ENCODE data around the gene CRYGD.
"Not testable (repeated sequence)": the region's sequence is repeated elsewhere in the genome, so short reads cannot be mapped to it uniquely, and the experiment has no call there.

Gene CRYGD

DNA sequence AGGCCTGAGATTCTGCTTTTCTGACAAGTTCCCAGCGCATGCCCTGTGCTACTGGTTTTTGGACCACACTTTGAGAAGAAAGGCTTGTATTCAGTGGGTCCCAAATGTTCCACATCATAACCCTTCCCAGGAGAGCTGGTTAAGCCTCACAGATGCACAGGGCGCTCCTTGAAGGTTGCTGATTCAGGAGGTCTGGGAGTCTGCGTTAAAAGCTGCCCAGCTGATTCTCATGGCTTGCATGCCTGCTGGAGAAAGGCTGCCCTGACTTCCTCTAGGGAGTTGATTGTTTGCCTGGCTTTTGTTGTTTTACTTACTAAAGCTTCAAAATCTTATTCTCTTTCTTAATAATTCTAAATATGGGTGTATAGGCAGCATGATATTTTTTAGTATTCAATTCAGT lies 20.7 kb downstream of the CRYGD start:
- no peak for DNase-seq (ENCODE audit: insufficient read length, low spot score)
- TF ChIP-seq, protein P1, sequence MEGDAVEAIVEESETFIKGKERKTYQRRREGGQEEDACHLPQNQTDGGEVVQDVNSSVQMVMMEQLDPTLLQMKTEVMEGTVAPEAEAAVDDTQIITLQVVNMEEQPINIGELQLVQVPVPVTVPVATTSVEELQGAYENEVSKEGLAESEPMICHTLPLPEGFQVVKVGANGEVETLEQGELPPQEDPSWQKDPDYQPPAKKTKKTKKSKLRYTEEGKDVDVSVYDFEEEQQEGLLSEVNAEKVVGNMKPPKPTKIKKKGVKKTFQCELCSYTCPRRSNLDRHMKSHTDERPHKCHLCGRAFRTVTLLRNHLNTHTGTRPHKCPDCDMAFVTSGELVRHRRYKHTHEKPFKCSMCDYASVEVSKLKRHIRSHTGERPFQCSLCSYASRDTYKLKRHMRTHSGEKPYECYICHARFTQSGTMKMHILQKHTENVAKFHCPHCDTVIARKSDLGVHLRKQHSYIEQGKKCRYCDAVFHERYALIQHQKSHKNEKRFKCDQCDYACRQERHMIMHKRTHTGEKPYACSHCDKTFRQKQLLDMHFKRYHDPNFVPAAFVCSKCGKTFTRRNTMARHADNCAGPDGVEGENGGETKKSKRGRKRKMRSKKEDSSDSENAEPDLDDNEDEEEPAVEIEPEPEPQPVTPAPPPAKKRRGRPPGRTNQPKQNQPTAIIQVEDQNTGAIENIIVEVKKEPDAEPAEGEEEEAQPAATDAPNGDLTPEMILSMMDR (IDR thresholded peaks at IDR 0.05; ENCODE audit: insufficient read depth, missing control alignments): no peak
- no peak for FAIRE-seq

DNA sequence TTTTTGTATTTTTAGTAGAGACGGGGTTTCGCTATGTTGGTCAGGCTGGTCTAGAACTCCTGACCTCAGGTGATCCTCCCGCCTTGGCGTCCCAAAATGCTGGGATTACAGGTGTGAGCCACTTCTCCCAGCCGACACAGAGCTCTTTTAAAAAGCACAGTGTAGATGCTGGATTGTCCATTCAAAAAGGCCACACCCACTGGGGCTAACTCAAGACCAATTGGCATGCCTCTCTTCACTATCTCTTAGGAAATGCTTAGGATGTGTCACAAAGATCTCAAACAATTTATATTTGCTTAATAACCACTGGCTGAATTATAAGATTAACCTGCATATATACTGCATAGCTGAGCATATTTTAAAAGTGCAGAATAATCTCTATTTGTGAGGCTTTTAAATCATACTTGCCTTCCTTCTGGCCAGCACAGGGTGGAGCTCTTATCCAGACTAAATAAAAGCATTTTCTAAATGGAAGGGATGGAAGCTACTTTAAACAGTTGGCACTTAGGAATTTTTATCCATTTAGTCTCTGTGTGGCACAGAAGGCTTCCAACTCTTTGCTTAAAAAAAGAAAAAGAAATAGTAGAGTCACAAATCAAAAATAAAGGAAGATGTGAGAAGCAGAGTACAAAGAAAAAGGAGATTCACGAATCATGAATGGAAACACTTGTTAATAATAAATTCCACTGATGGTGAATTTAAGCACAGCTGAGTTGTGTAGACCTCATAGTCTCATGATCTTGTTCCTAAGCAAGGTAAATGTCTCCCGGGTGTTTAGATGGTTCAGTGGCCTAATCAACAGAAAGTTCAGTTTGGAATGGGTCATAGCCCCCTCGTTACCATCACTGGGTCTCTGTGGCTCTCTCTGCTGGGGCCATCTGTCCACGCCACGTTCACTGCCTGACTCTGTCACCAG lies 22.4 kb downstream of the CRYGD start:
- FAIRE-seq: no peak
- no peak for DNase-seq (ENCODE audit: insufficient read length, low spot score)
- TF ChIP-seq, protein P1 (IDR thresholded peaks at IDR 0.05; ENCODE audit: insufficient read depth, missing control alignments): peak; percentile 77

DNA sequence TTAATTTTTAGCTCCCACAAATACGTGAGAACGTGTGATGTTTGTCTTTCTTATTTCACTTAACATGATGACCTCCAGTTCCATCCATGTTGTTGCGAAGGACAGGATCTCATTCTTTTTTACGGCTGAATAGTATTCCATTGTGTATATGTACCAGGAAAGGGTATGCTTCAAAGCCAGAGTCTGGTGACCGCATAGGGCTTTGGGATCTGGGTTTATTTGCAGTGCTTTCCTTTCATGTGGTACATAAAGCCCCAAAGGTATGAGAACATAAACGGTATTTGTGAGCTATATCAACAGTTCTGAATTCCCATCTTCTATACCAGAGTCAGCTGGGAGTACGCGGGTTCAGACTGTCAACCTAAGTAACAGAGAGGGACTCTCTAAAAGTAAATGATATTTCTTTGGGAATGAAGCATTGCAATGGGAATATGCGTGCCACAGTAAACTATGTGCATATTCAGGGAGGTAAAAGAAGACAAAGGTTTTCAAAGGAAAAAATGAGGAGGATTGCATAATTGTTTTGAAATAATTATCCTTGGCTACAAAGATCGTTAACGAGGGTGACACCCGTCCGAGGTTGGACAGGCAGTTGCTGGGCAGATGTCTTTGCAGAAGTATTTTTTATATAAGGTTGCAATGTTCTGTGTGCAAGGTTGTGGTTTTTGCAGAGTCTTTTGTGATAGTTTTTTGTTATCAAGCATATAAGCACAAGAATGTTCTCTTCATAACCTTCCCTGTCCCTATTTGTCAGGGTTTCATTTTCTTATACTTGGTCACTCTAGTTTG lies 24.4 kb downstream of the CRYGD start:
- no peak for DNase-seq (ENCODE audit: insufficient read length, low spot score)
- no peak for FAIRE-seq
- TF ChIP-seq, protein P1 (IDR thresholded peaks at IDR 0.05; ENCODE audit: insufficient read depth, missing control alignments): no peak

DNA sequence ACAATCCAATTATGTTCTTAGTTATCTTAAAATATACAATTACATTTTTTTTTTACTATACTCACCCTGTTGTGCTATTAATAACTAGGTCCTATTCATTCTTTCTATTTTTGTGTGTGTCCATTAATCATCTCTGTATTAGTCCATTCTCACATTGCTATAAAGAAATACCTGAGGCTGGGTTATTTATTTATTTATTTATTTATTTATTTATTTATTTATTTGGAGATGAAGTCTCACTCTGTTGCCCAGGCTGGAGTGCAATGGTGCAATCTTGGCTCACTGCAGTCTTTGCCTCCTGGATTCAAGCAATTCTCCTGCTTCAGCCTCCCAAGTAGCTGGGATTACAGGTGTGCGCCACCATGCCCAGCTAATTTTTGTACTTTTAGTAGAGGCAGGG lies 25.6 kb downstream of the CRYGD start:
- DNase-seq (ENCODE audit: insufficient read length, low spot score); FAIRE-seq: not testable (repeated sequence)

DNA sequence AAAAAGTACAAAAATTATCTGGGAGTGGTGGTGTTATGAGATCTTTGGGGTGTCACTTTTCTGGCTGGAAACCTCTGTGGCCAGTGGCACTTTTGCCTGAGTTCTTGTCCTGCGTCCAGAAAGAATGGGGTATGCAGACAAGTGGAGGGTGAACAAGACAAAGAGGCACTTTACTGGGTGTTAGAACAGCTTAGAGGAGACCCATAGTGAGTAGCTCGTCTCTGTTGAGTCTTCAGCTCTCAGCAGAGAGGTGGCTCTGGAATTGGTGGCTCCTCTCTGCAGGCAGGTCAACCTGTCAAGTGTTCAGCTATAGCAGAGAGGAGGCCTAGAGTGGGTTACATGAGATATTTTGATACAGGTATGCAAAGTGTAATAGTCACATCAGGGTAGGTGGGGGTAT lies 26.1 kb downstream of the CRYGD start:
- DNase-seq (ENCODE audit: insufficient read length, low spot score): no peak
- TF ChIP-seq, protein P1 (IDR thresholded peaks at IDR 0.05; ENCODE audit: insufficient read depth, missing control alignments): no peak
- FAIRE-seq: no peak

DNA sequence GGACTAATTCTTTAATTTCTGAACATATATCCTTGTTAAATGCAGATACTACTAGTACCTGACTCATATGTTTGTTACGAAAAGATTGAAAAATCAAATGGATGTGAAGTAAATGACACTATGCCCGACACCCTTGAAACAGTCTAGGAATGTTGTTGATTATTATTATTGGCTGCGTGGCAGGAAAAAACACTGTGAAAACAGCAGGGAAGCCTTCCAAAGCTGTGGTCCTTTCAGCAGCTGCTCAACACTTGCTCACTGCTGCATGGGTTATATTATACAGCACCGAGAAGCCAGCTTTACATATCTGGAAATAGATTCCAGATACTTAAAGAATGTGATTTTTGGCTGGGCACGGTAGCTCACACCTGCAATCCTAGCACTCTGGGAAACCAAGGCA lies 26.5 kb downstream of the CRYGD start:
- no peak for DNase-seq (ENCODE audit: insufficient read length, low spot score)
- TF ChIP-seq, protein P1 (IDR thresholded peaks at IDR 0.05; ENCODE audit: insufficient read depth, missing control alignments): no peak
- FAIRE-seq: no peak

DNA sequence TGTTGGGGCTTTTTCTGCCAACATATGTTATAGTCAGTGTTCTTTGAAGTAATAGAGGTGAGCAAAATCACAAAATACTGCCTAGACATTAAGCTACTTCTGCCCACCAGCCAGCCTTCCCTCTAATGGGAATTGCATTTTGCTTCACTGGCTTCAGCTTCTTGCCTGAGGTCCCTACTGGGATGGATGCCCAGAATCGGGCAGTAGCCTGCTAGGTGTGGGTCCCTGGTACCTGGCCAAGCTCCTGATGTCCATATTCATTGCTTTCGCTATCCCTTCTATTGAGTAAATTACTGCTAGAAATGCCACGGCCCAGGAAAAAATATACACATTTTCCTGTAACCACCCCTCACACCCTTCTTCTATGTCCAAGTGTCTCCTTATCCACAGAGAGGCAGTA lies 27.0 kb downstream of the CRYGD start:
- TF ChIP-seq, protein P1 (IDR thresholded peaks at IDR 0.05; ENCODE audit: insufficient read depth, missing control alignments): no peak
- no peak for DNase-seq (ENCODE audit: insufficient read length, low spot score)
- no peak for FAIRE-seq
